Activated T-helper 1 cell treated with anti-CD3 and anti-CD28 coated beads, Interleukin-12 subunit alpha, Interleukin-12 subunit beta, Interleukin-2, Interleukin-4 antibody, amounts not matched to agents 30 ng/mL and 10 ng/mL and 1 ng/mL, durations not matched to agents 14 hours and 24 hours and 36 hours (primary cell): ENCODE measurements around the gene BICD1. TPM values are rescaled to one million over a fixed set of nuclear protein-coding genes. Genes with fewer than 3 reads are reported as not detected.

Source experiments
- DNase-seq: peaks from one replicate; pipeline ENCODE4 v3.0.0; 2021; ENCODE audit warnings: low spot score
- H3K27ac Mint-ChIP-seq: one replicate; pipeline ENCODE4 v1.8.0; 2021; ENCODE audit warnings: mild to moderate bottlenecking, mixed read lengths
- H3K27me3 Mint-ChIP-seq: one replicate; pipeline ENCODE4 v1.8.0; 2022; ENCODE audit warnings: mild to moderate bottlenecking, moderate library complexity, mixed read lengths; ENCODE audit not compliant: insufficient read depth
- H3K36me3 Mint-ChIP-seq: one replicate; pipeline ENCODE4 v1.8.0; 2021; ENCODE audit warnings: low read depth, mixed read lengths
- H3K4me1 Mint-ChIP-seq: one replicate; pipeline ENCODE4 v1.8.0; 2021; ENCODE audit warnings: low read depth, mixed read lengths
- H3K4me3 Mint-ChIP-seq: one replicate; pipeline ENCODE4 v1.8.0; 2021; ENCODE audit warnings: mild to moderate bottlenecking, moderate library complexity, mixed read lengths
- H3K9me3 Mint-ChIP-seq: one replicate; pipeline ENCODE4 v1.8.0; 2021; ENCODE audit warnings: mixed read lengths
- intact Hi-C: fragments of 100-400 bp; cut with micrococcal nuclease; formaldehyde crosslinking; loops from one replicate; pipeline ENCODE4 v1.15.1; 2024
- total RNA-seq: library from RNA; stranded (reverse); gene quantifications from 2 replicates; pipeline ENCODE4 v1.2.3, GENCODE V29; 2022

The BICD1 gene
- total RNA-seq, 1 donor from 2014 or later: 20.9 TPM

GRCh38 chr12:32377344-32378055 lies 270.9 kb downstream of the BICD1 start:
- H3K4me3 Mint-ChIP-seq: no peak overlapping the region
- intact Hi-C loops: no loop called here
- no peak overlapping the region for H3K27ac Mint-ChIP-seq
- DNase-seq: no peak
- no peaks in the 10 kb centered on the region for H3K4me1 Mint-ChIP-seq
- no peaks in the 10 kb centered on the region for H3K9me3 Mint-ChIP-seq
- H3K36me3 Mint-ChIP-seq: no peaks in the 10 kb centered on the region
- peaks cover 15% of the 10 kb centered on the region for H3K27me3 Mint-ChIP-seq

- Mint-ChIP-seq H3K36me3 (no peaks in the 10 kb centered on the region), H3K4me3 (no peak overlapping the region), H3K27ac (no peak overlapping the region), H3K9me3 (no peaks in the 10 kb centered on the region), H3K27me3 (peaks cover 18% of the 10 kb centered on the region), H3K4me1 (no peaks in the 10 kb centered on the region)
- DNase-seq: no peak
- intact Hi-C loops: no loop called here
Measured at GRCh38 chr12:32379213-32379612, 272.6 kb downstream of the BICD1 start.

DNA sequence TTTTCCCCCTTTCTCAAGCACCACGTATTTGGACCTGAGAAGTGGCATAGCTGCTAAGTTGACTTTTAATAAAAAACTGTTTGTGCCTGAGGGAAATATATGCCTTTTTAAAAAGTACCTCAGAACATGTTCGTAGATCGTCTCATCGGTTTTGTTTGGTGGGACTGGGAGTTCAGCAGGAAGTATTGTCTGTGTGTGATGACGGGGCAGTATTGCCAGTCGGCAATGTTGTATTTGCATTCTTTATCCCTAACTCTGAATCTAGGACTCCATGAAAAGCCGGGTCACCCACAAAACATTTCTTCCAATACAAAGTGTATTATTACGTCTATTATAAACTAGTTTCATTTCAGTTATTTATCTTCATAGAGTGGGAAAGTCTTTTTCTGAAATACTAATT lies 273.0 kb downstream of the BICD1 start:
- H3K9me3 Mint-ChIP-seq: no peaks in the 10 kb centered on the region
- no peak overlapping the region for H3K27ac Mint-ChIP-seq
- H3K4me3 Mint-ChIP-seq: no peak overlapping the region
- H3K4me1 Mint-ChIP-seq: no peaks in the 10 kb centered on the region
- H3K27me3 Mint-ChIP-seq: peaks cover 18% of the 10 kb centered on the region
- DNase-seq: no peak
- intact Hi-C loops: no loop called here
- H3K36me3 Mint-ChIP-seq: no peaks in the 10 kb centered on the region

DNA sequence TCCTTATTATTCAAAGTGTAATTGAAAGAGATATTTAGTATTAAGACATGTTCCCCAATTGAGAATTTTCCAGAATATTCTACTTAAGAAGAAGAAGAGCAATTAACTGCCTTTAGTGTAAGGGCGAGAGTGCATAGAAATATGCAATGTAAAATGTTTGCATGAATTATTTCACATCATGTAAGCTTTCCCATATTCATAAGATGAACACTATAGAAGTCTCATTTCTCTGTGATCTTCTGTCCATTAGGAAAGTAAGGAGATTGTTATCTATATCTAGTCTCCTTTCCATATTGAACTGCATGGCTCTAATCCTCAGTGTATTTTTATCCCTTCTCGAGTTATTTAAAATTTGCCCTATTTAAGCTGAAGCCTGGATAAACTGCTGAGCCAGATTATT lies 275.6 kb downstream of the BICD1 start:
- no peaks in the 10 kb centered on the region for H3K36me3 Mint-ChIP-seq
- no peak overlapping the region for H3K4me3 Mint-ChIP-seq
- DNase-seq: no peak
- H3K27me3 Mint-ChIP-seq: peaks cover 18% of the 10 kb centered on the region
- no peak overlapping the region for H3K27ac Mint-ChIP-seq
- intact Hi-C loops: no loop called here
- H3K4me1 Mint-ChIP-seq: no peaks in the 10 kb centered on the region
- no peaks in the 10 kb centered on the region for H3K9me3 Mint-ChIP-seq

DNA sequence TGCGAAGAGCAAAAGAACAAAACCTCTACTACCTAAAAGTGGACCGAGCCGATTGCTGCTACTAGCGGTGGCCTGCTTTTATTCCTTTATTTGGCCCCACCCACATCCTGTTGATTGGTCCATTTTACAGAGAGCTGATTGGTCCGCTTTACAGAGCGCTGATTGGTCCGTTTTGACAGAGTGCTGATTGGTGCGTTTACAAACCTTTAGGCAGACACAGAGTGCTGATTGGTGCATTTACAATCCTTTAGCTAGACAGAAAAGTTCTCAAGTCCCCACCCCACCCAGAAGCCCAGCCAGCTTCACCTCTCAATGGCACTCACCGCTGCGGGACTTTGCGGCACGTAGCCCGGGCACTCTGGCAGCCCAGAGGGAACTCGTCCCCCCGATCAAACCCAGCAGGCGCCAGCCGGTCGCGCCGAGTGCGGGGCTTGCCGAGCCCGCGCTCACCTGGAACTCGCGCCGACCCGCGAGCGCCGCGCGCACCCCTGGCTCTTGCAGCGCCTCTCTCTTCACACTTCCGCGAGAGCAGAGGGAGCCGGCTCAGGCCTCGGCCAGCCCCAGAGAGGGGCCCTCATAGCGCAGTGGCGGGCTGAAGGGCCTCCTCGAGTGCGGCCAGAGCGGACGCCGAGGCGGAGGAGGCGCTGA lies 284.0 kb downstream of the BICD1 start:
- DNase-seq: no peak
- Mint-ChIP-seq H3K4me1 (no peaks in the 10 kb centered on the region), H3K27me3 (peaks cover 4% of the 10 kb centered on the region), H3K36me3 (no peaks in the 10 kb centered on the region), H3K27ac (no peak overlapping the region), H3K9me3 (no peaks in the 10 kb centered on the region), H3K4me3 (peak overlapping the region; percentile 64)
- intact Hi-C loops: loop anchor here (10.0 kb wide), 1 partner anchor 284 kb away; the partner anchor contains the start of gene DNM1L

- Mint-ChIP-seq H3K27ac (no peak overlapping the region), H3K36me3 (no peaks in the 10 kb centered on the region), H3K27me3 (peaks cover 14% of the 10 kb centered on the region), H3K9me3 (no peaks in the 10 kb centered on the region), H3K4me1 (peaks cover 5% of the 10 kb centered on the region), H3K4me3 (no peak overlapping the region)
- DNase-seq: no peak
- intact Hi-C loops: loop anchor here (10.0 kb wide), 1 partner anchor 280 kb away; the partner anchor contains the start of gene DNM1L
Measured at GRCh38 chr12:32395026-32395425, 288.4 kb downstream of the BICD1 start.

DNA sequence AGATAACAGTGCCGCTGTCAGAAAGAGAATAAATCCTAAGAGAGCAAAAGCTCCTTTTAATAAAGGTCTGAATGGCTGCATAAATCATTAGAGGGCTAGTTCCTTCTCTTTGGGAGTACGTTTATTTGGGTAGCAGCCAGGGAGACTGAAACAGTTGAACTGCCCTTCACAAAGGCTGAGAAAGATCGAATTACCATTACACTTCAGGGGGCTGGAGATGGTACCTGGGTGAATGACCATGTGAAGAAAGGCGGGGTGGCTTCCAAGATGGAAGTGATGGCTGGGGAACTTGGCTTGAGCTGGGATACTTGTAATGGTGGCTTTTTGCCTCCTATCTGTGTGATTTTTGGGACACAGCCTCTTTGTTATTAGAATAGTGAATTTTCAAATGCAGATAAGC lies 291.0 kb downstream of the BICD1 start:
- intact Hi-C loops: loop anchor here (10.0 kb wide), 1 partner anchor 277 kb away; the partner anchor contains the start of gene DNM1L
- H3K9me3 Mint-ChIP-seq: no peaks in the 10 kb centered on the region
- H3K27ac Mint-ChIP-seq: no peak overlapping the region

DNA sequence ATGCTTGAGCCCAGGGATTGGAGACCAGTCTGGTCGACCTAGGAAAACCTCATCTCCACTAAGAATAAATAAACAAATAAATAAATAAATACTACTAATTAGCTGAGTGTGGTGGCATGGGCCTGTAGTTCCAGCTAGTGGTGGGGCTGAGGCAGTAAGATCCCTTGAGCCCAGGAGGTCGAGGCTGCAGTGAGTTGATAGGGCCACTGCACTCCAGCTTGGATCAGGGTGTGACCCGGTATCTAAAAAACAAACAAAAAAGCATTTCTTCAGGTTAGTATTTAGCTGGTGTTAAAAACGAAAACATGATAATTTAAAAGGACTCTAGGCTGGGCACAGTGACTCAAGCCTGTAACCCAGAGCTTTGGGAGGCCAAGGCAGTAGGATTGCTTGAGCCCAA lies 291.5 kb downstream of the BICD1 start:
- H3K27ac Mint-ChIP-seq: no peak overlapping the region
- H3K27me3 Mint-ChIP-seq: peaks cover 29% of the 10 kb centered on the region
- H3K4me1 Mint-ChIP-seq: peaks cover 13% of the 10 kb centered on the region
- peak overlapping the region; percentile 11 for H3K4me3 Mint-ChIP-seq
- H3K9me3 Mint-ChIP-seq: no peaks in the 10 kb centered on the region
- H3K36me3 Mint-ChIP-seq: peaks cover 2% of the 10 kb centered on the region
- intact Hi-C loops: loop anchor here (10.0 kb wide), 1 partner anchor 277 kb away; the partner anchor contains the start of gene DNM1L
- DNase-seq: no peak

More for the DNA sequence above, 291.0 kb downstream of the BICD1 start:
- DNase-seq: no peak
- Mint-ChIP-seq H3K27me3 (peaks cover 29% of the 10 kb centered on the region), H3K4me1 (peaks cover 13% of the 10 kb centered on the region), H3K4me3 (peak overlapping the region; percentile 17), H3K36me3 (peaks cover 2% of the 10 kb centered on the region)

DNA sequence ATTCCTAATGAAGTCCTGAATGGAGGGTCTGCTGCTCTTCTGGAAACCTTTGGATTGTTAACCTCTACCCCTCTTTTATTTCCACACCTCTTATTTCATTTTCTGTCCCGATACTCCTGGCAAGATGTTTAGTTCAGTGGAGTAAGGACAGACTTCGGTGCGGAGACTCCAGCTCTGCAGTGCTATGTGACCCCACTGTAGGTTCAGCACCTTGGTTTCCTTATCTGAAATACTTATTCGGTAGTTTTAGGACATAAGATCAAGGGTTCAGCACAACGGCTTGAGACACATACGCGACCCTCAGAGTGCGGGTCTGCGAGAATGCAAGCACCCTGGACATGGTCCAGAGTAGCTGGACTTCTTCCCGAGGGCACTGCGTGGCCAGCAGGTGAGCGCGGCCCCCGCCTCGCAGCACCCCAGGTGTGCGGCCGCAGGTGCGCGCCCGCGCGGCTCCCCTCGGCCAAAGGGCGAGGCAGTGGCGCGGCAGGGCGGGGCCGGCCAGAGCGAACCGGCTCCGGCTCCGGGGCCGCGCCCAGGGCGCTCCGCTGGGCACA lies 292.2 kb downstream of the BICD1 start:
- Mint-ChIP-seq H3K36me3 (peaks cover 2% of the 10 kb centered on the region), H3K4me3 (peak overlapping the region; percentile 71), H3K9me3 (no peaks in the 10 kb centered on the region), H3K4me1 (peaks cover 13% of the 10 kb centered on the region), H3K27me3 (peaks cover 29% of the 10 kb centered on the region), H3K27ac (no peak overlapping the region)
- intact Hi-C loops: loop anchor here (1.0 to 10.0 kb wide), 2 partner anchors 276 to 746 kb away; partner anchors contain the start of gene DNM1L
- DNase-seq: no peak

DNA sequence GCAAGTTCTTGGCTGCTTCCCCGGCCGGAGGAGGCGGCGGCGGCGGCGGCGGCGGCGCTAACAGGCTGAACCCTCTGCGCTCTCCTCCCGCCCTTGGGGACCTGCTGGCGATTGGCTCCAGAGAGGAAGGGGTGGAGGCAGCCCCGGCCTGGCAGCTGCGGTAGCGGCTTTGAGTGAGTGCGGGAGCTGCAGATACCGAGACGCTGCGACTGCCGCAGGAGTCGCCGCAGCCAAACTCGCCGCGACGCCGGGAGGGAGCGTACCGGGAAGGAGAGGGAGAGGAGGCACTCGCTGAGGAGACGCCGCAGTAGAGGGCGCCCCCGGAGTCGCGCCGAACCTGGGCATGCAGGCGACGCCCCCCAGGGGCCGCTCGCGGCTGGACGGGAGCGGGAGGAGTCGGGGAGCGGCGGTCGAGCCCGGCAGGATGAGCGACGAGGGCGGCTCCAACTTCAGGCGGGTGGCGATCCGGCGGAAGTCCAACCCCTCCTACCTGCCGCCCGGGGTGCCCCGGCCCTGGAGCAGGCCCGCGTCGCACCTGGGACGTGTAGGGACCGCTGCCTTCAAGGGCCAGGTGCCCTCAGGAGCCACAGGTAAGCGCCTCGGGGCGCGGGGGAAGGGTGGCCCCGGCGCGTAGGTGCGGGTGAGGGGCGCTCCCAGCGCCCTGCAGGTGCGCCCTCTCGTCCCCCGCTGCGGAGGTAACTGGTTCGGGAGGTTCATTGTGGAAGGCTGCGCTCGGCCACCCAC lies 292.9 kb downstream of the BICD1 start, which contains the start of gene FGD4:
Gene FGD4 (plus strand): TSS at position 189 of the 744 bp plus-strand sequence.
- intact Hi-C loops: loop anchor here (1.0 to 10.0 kb wide), 2 partner anchors 275 to 746 kb away; partner anchors contain the start of gene DNM1L
- peaks cover 2% of the 10 kb centered on the region for H3K36me3 Mint-ChIP-seq
- peaks cover 13% of the 10 kb centered on the region for H3K4me1 Mint-ChIP-seq
- DNase-seq: peak; percentile 55
- no peaks in the 10 kb centered on the region for H3K9me3 Mint-ChIP-seq
- peak within 1 kb of the TSS; percentile 93 for H3K4me3 Mint-ChIP-seq
- H3K27me3 Mint-ChIP-seq: peaks cover 29% of the 10 kb centered on the region
- H3K27ac Mint-ChIP-seq: peak within 1 kb of the TSS; percentile 63

GRCh38 chr12:32400114-32400672 lies 293.5 kb downstream of the BICD1 start:
- H3K9me3 Mint-ChIP-seq: no peaks in the 10 kb centered on the region
- H3K27ac Mint-ChIP-seq: no peak overlapping the region
- H3K4me1 Mint-ChIP-seq: peaks cover 13% of the 10 kb centered on the region
- peak overlapping the region; percentile 70 for H3K4me3 Mint-ChIP-seq
- peaks cover 29% of the 10 kb centered on the region for H3K27me3 Mint-ChIP-seq
- peaks cover 2% of the 10 kb centered on the region for H3K36me3 Mint-ChIP-seq
- intact Hi-C loops: no loop called here
- DNase-seq: no peak

GRCh38 chr12:32400866-32401265 lies 294.2 kb downstream of the BICD1 start:
- Mint-ChIP-seq H3K27ac (no peak overlapping the region), H3K4me1 (peaks cover 13% of the 10 kb centered on the region), H3K36me3 (peaks cover 2% of the 10 kb centered on the region), H3K4me3 (peak overlapping the region; percentile 70), H3K27me3 (peaks cover 29% of the 10 kb centered on the region), H3K9me3 (no peaks in the 10 kb centered on the region)
- no peak for DNase-seq
- intact Hi-C loops: no loop called here
